H1 (cell line): Measurements from ENCODE around the gene ITIH4. TPM values are rescaled to one million over a fixed set of nuclear protein-coding genes. Genes with fewer than 3 reads are reported as not detected.

ENCODE experiments used
- ASH2L ChIP-seq: fragments of 200-600, 300-600 bp; sonication (generic); IDR thresholded peaks from one replicate; pipeline ENCODE4 v1.7.1; 2017; ENCODE audit warnings: low read length
- CTBP2 ChIP-seq: IDR thresholded peaks from 2 replicates; pipeline ENCODE4 v1.7.0; 2011; ENCODE audit warnings: borderline replicate concordance, mild to moderate bottlenecking, moderate library complexity, mixed read lengths, low read length; ENCODE audit not compliant: insufficient read depth, insufficient read length
- GTF2F1 ChIP-seq: IDR thresholded peaks from 2 replicates; pipeline ENCODE4 v1.6.1; 2012; ENCODE audit warnings: low read depth, low read length, improper control_type of control experiment, borderline replicate concordance
- polyA plus RNA-seq, 7 experiments: library from polyadenylated mRNA; depleted of rRNA in 3 of 7; stranded (reverse) in 5 of 7; unstranded in 2 of 7; fragments of >200 nt in 5 of 7; fragments of 200-250 nt in 2 of 7; gene quantifications; 1 replicate in 5 of 7; 2 replicates in 1 of 7; 4 replicates in 1 of 7; pipeline versions ENCODE4 v1.2.1 to v1.2.3, GENCODE V29; 2011 to 2013; ENCODE audit warnings: missing spikeins in 2 of 7, mixed read lengths in 2 of 7
- total RNA-seq: library from RNA; stranded (reverse); fragmentation: NEBNext Ultra II Directional; extraction: Animal tissue kit (Norgen Biotek cat#: 25700); gene quantifications from 2 replicates; pipeline ENCODE4 v1.2.1, GENCODE V29; 2021

ITIH4 gene
- total and polyA plus RNA-seq, 2 of the 8 experiments (the other 6 are each of a cell fraction or from before 2014, with no cell fraction given) = 3.4 to 3.7 TPM

DNA sequence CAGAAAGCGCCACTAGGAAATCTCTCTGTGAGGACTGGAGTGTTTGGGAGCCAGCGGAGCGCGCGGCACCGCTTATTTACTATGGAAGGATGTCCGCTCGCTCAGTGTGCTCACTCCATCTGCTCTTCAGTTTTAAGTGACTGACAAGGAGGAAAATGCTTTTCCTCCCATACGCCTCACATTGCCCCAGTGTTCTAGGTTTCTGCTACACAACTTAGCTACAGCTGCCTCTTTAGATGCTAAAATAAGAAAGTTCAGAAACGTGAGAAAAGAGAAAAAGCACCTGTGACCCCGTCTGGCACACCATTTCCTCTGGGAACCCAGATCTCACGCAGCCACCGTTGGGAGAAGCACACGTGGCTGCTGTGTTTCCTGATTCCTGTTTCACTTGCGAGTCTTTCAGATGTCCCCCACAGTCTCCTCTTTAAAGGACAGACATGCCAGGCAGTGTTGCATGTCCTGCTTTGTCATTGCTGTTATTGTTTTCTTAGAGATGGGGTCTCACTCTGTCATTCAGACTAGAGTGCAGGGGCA lies 16.0 kb upstream of the ITIH4 start (continued):
- TF ChIP-seq CTBP2 = no peak
- no peak for TF ChIP-seq ASH2L
- TF ChIP-seq GTF2F1 = no peak
